ENCODE data around the gene FAAH. TPM values are rescaled to one million over a fixed set of nuclear protein-coding genes. Genes with fewer than 3 reads are reported as not detected.
A peak's percentile ranks its signal among the peaks of the same experiment; 100 is the strongest.
"Not testable (repeated sequence)": the region's sequence is repeated elsewhere in the genome, so short reads cannot be mapped to it uniquely, and the experiment has no call there.

FAAH gene
- polyA plus RNA-seq, 1 donor: 23.1 TPM

- 100% methylated on average over 1 of the region's 8 CpGs for WGBS (ENCODE audit: insufficient coverage, low lambda C conversion rate)
- not testable (repeated sequence) for H3K27ac ChIP-seq (ENCODE audit: low read length); DNase-seq; H3K4me3 ChIP-seq (ENCODE audit: low read length); H3K27me3 ChIP-seq (ENCODE audit: control insufficient read depth, insufficient read depth, low read length); H3K4me1 ChIP-seq (ENCODE audit: control insufficient read depth, insufficient read depth, low read length); H3K9me3 ChIP-seq (ENCODE audit: control insufficient read depth, low read depth, low read length)
- peaks cover 24% of the 10 kb centered on the region for H3K36me3 ChIP-seq (ENCODE audit: control insufficient read depth, insufficient read depth, low read length)
Measured at GRCh38 chr1:46367701-46368100, 26.4 kb upstream of the FAAH start.

DNA sequence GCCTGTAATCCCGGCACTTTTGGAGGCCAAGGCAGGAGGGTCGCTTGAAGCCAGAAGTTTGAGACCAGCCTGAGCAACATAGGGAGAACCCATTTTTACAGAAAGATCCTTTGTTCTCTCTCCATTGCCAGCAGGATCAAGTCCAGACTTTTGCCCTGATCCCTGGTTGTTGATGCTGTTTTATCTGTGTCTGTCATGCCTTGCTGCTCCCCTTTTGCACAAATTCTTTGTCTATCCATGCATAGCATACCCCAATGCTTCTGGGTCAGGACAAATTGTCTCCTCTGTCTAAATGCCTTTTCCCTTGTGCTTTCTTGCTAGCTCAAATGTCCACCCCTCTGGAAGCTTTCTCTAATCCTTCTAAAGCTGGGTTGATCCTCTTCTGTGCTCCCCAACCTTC, 25.3 kb upstream of the FAAH start:
- no peaks in the 10 kb centered on the region for H3K9me3 ChIP-seq (ENCODE audit: control insufficient read depth, low read depth, low read length)
- no CpG with 5 or more reads among the region's 2 CpGs for WGBS (ENCODE audit: insufficient coverage, low lambda C conversion rate)
- H3K36me3 ChIP-seq (ENCODE audit: control insufficient read depth, insufficient read depth, low read length): peaks cover 18% of the 10 kb centered on the region
- H3K4me3 ChIP-seq (ENCODE audit: low read length): no peak overlapping the region
- no peak overlapping the region for H3K27ac ChIP-seq (ENCODE audit: low read length)
- H3K4me1 ChIP-seq (ENCODE audit: control insufficient read depth, insufficient read depth, low read length): no peaks in the 10 kb centered on the region
- no peak for DNase-seq
- no peaks in the 10 kb centered on the region for H3K27me3 ChIP-seq (ENCODE audit: control insufficient read depth, insufficient read depth, low read length)

- Histone ChIP-seq H3K27ac (ENCODE audit: low read length) (no peak overlapping the region), H3K4me1 (ENCODE audit: control insufficient read depth, insufficient read depth, low read length) (no peaks in the 10 kb centered on the region), H3K36me3 (ENCODE audit: control insufficient read depth, insufficient read depth, low read length) (peaks cover 15% of the 10 kb centered on the region), H3K9me3 (ENCODE audit: control insufficient read depth, low read depth, low read length) (no peaks in the 10 kb centered on the region), H3K27me3 (ENCODE audit: control insufficient read depth, insufficient read depth, low read length) (no peaks in the 10 kb centered on the region), H3K4me3 (ENCODE audit: low read length) (no peak overlapping the region)
- peak in 1 of 2 donors; percentile 19 for DNase-seq
- WGBS (ENCODE audit: insufficient coverage, low lambda C conversion rate): 43% methylated on average over 1 of the region's 4 CpGs
Measured at GRCh38 chr1:46369542-46370213, 24.4 kb upstream of the FAAH start.

- Histone ChIP-seq H3K27me3 (ENCODE audit: control insufficient read depth, insufficient read depth, low read length) (no peaks in the 10 kb centered on the region), H3K4me3 (ENCODE audit: low read length) (no peak overlapping the region), H3K9me3 (ENCODE audit: control insufficient read depth, low read depth, low read length) (no peaks in the 10 kb centered on the region), H3K36me3 (ENCODE audit: control insufficient read depth, insufficient read depth, low read length) (peaks cover 15% of the 10 kb centered on the region), H3K27ac (ENCODE audit: low read length) (no peak overlapping the region), H3K4me1 (ENCODE audit: control insufficient read depth, insufficient read depth, low read length) (no peaks in the 10 kb centered on the region)
- peak in 1 of 2 donors; percentile 13 for DNase-seq
- WGBS (ENCODE audit: insufficient coverage, low lambda C conversion rate): 86% methylated on average over 1 of the region's 3 CpGs
Measured at GRCh38 chr1:46370214-46370633, 23.9 kb upstream of the FAAH start.

DNA sequence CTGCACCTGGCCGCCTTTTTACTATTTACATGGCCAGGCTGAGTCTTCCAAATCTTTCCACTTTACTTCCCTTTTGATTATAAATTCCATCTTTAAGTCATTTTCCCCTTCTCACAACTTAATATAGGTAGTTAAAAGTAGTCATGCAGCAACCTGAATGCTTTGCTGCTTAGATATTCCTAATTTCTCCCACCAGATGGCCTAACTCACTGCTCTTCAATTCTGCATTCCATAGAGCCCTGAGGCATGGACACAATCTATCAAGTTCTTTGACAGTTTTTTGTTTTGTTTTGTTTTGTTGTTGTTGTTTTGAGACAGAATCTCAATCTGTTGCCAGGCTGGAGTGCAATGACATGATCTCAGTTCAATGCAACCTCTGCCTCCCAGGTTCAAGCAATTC, 21.7 kb upstream of the FAAH start:
- no peaks in the 10 kb centered on the region for H3K4me1 ChIP-seq (ENCODE audit: control insufficient read depth, insufficient read depth, low read length)
- H3K4me3 ChIP-seq (ENCODE audit: low read length): no peak overlapping the region
- DNase-seq: no peak
- H3K27ac ChIP-seq (ENCODE audit: low read length): no peak overlapping the region
- no peaks in the 10 kb centered on the region for H3K9me3 ChIP-seq (ENCODE audit: control insufficient read depth, low read depth, low read length)
- WGBS (ENCODE audit: insufficient coverage, low lambda C conversion rate): 100% methylated on average over 1 of the region's 1 CpG
- no peaks in the 10 kb centered on the region for H3K27me3 ChIP-seq (ENCODE audit: control insufficient read depth, insufficient read depth, low read length)
- peaks cover 13% of the 10 kb centered on the region for H3K36me3 ChIP-seq (ENCODE audit: control insufficient read depth, insufficient read depth, low read length)

DNA sequence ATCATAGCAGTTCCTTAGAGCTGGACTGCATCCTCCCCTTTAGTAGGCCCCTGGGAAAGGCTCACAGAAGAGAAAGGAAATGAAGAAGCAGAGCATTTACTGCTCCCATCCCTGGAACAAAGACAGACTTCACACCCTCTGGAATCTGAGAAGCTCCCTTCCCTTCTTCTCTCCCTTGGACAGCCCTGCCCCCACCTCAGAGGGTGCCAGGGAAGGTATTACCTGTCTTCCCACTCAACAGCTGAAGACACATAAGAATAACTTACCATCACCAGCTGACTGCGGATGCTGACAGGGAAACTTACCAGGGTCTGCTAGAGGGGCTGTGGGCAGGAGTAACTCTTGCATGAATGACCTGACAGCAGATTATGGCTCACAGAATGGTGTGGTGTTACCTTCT, 14.1 kb upstream of the FAAH start:
- DNase-seq: no peak

DNA sequence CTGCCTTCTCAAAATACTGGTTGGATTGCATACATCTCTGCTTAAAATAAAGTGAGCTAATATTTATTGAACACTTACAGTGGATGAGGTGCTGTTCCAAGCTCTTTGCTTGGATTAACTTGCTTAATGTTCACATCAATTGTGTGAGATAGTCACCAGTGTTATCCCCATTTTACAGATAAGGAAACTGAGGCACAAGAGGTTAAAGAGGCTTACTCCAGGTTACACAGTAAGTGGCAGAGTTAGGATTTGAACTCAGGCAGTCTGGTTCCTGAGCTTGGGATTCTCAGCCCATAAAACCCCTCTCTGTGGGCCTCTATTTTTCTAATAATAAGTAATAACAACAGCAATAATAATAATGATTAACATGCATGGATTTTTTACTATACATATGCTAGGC, 13.6 kb upstream of the FAAH start:
- Histone ChIP-seq H3K4me3 (ENCODE audit: low read length) (no peak overlapping the region), H3K4me1 (ENCODE audit: control insufficient read depth, insufficient read depth, low read length) (no peaks in the 10 kb centered on the region), H3K36me3 (ENCODE audit: control insufficient read depth, insufficient read depth, low read length) (no peaks in the 10 kb centered on the region), H3K27me3 (ENCODE audit: control insufficient read depth, insufficient read depth, low read length) (no peaks in the 10 kb centered on the region), H3K27ac (ENCODE audit: low read length) (no peak overlapping the region), H3K9me3 (ENCODE audit: control insufficient read depth, low read depth, low read length) (no peaks in the 10 kb centered on the region)
- DNase-seq: no peak

More for the DNA sequence above, 14.1 kb upstream of the FAAH start:
- Histone ChIP-seq H3K4me3 (ENCODE audit: low read length) (no peak overlapping the region), H3K4me1 (ENCODE audit: control insufficient read depth, insufficient read depth, low read length) (no peaks in the 10 kb centered on the region), H3K9me3 (ENCODE audit: control insufficient read depth, low read depth, low read length) (no peaks in the 10 kb centered on the region), H3K36me3 (ENCODE audit: control insufficient read depth, insufficient read depth, low read length) (no peaks in the 10 kb centered on the region), H3K27me3 (ENCODE audit: control insufficient read depth, insufficient read depth, low read length) (no peaks in the 10 kb centered on the region), H3K27ac (ENCODE audit: low read length) (no peak overlapping the region)
- WGBS (ENCODE audit: insufficient coverage, low lambda C conversion rate): no CpG with 5 or more reads among the region's 1 CpG

- Histone ChIP-seq H3K36me3 (ENCODE audit: control insufficient read depth, insufficient read depth, low read length) (no peaks in the 10 kb centered on the region), H3K4me3 (ENCODE audit: low read length) (no peak overlapping the region), H3K4me1 (ENCODE audit: control insufficient read depth, insufficient read depth, low read length) (peaks cover 12% of the 10 kb centered on the region), H3K27me3 (ENCODE audit: control insufficient read depth, insufficient read depth, low read length) (peaks cover 14% of the 10 kb centered on the region), H3K9me3 (ENCODE audit: control insufficient read depth, low read depth, low read length) (peaks cover 14% of the 10 kb centered on the region), H3K27ac (ENCODE audit: low read length) (no peak overlapping the region)
- 85% methylated on average over 4 of the region's 12 CpGs for WGBS (ENCODE audit: insufficient coverage, low lambda C conversion rate)
- no peak for DNase-seq
Measured at GRCh38 chr1:46393510-46393909, 607 bp upstream of the FAAH start.

DNA sequence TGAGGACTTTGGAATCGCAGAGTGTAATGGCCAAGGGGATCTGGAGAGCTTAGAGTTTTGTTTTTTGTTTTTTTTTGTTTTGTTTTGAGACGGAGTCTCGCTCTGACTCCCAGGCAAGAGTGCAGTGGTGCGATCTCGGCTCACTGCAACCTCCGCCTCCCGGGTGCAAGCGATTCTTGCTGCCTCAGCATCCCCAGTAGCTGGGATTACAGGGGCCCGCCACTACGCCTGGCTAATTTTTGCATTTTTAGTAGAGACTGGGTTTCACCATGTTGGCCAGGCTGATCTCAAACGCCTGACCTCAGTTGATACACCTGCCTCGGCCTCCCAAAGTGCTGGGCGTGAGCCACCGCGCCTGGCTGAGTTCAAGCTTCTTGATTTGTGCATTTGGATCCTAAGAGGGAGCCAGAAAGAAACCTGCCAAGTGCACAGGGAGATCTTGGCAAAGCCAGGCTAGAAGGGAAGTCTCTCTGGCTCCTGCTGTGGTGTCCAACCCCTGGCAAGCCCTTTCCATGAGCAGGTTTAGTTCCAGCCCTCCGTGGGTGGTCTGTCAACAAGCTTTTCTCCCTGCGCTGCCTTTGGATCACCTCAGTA, 852 bp downstream of the FAAH start:
- H3K27ac ChIP-seq (ENCODE audit: low read length): no peak overlapping the region

GRCh38 chr1:46396441-46397398, 2.6 kb downstream of the FAAH start:
- Histone ChIP-seq H3K36me3 (ENCODE audit: control insufficient read depth, insufficient read depth, low read length) (no peaks in the 10 kb centered on the region), H3K27me3 (ENCODE audit: control insufficient read depth, insufficient read depth, low read length) (peaks cover 14% of the 10 kb centered on the region), H3K27ac (ENCODE audit: low read length) (no peak overlapping the region), H3K4me3 (ENCODE audit: low read length) (no peak overlapping the region), H3K9me3 (ENCODE audit: control insufficient read depth, low read depth, low read length) (peaks cover 14% of the 10 kb centered on the region), H3K4me1 (ENCODE audit: control insufficient read depth, insufficient read depth, low read length) (peaks cover 25% of the 10 kb centered on the region)
- WGBS (ENCODE audit: insufficient coverage, low lambda C conversion rate): no CpG with 5 or more reads among the region's 10 CpGs
- no peak for DNase-seq

More for the DNA sequence above, 852 bp downstream of the FAAH start:
- peak overlapping the region; percentile 48 for H3K4me3 ChIP-seq (ENCODE audit: low read length)
- no CpG with 5 or more reads among the region's 17 CpGs for WGBS (ENCODE audit: insufficient coverage, low lambda C conversion rate)
- DNase-seq: no peak
- H3K36me3 ChIP-seq (ENCODE audit: control insufficient read depth, insufficient read depth, low read length): no peaks in the 10 kb centered on the region
- H3K27me3 ChIP-seq (ENCODE audit: control insufficient read depth, insufficient read depth, low read length): peaks cover 14% of the 10 kb centered on the region
- peaks cover 12% of the 10 kb centered on the region for H3K4me1 ChIP-seq (ENCODE audit: control insufficient read depth, insufficient read depth, low read length)
- H3K9me3 ChIP-seq (ENCODE audit: control insufficient read depth, low read depth, low read length): peaks cover 14% of the 10 kb centered on the region
